HG02852 (cell line): ENCODE data around the gene CFAP251.

Experiments
- ATAC-seq: cut with Tn5 transposase; IDR thresholded peaks from one replicate; pipeline ENCODE4 v1.9.1; 2021; ENCODE audit warnings: mild to moderate bottlenecking, moderate library complexity; ENCODE audit not compliant: unreplicated experiment

Gene CFAP251

GRCh38 chr12:121996945-121997612, 78.7 kb downstream of the CFAP251 start:
- no peak for ATAC-seq

DNA sequence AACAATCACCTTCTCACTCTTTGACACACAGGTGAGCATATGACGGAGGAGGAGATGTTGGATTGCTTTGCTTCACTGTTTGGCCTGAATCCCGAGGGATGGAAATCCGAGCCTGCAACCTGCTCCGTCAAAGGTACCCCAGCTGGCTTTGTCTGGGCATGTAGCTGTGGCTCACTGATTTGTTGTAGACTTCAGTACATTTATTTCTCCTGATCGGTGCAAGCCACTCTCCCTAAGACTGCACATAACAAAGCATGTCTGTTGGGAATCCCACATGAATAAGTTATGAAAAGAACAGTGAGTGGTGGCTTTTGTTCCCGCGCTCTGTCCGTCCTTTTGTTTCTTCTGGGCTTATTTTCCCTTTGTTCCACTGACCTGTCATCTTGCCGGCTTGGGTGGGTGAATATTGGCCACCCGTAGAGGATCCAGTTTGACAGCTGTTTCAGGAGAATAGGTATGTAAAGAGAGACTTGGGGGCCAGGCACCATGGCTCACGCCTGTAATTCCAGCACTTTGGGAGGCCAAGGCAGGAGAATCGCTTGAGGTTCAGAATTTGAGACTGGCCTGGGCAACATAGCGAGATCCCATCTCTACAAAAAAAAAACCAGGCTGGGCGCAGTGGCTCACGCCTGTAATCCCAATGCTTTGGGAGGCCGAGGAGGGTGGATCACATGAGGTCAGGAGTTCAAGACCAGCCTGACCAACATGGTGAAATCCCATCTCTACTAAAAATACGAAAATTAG, 83.2 kb downstream of the CFAP251 start:
- ATAC-seq: no peak

- no peak for ATAC-seq
Measured at GRCh38 chr12:122003651-122004611, 85.5 kb downstream of the CFAP251 start.

GRCh38 chr12:122004633-122005071, 86.3 kb downstream of the CFAP251 start:
- ATAC-seq: no peak

DNA sequence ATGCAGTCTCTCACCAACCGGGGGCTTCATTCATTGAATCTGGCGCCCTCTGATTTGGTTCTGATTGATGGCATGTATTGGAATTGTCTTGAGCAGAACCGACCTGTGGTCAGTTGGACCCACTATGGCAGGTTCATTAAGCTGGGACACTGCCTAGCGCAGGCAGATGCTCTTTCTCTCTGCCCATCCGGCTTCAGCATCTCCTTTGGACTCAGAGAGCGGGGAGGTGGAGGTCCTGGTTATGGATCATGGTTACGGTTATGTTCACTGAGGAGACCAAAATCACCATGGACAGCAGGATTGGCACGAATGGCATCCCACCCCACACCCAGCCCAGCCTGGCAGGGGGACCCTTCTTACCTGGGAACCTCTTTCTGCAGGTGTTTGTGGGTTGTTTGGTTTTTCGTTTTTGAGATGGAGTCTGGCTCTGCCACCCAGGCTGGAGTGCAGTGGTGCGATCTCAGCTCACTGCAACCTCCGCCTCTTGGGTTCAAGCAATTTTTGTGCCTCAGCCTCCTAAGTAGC, 86.9 kb downstream of the CFAP251 start:
- no peak for ATAC-seq

DNA sequence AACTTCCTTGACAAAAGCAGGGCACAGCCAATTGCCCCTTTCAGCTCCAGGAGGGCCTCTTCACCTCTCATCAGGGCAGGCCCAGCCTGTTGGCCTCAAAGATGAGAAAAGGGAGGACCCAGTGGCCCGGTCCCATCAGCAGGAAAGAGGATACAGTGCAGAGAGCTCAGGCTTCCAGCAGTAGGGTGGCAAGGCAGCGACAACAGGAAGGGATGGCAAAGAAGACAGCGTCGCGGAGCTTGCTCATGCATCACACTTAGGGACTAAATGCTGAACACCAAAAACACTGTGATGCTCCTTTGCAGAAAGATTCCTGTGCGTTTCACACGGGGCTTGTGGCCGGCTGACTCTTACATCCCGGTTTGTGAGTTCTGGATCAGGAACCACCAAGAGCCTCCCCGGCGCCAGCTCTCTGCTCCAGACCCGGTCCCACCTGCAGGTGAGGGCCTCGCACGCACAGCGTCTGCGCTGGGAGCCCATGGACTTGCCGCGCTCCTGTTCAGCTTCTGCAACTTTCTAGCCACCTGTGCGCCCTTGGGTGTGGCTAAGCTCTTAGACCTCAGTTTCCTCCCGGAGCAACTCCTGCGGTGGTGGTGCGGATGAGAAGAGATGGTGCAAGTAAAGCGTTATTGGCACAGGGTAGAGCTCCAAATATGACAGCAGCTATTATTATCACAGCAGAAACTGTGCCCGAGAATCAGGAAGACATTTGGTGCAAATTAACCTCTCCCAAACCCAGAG, 88.0 kb downstream of the CFAP251 start:
- no peak for ATAC-seq

GRCh38 chr12:122009741-122010140, 91.3 kb downstream of the CFAP251 start:
- ATAC-seq: no peak

DNA sequence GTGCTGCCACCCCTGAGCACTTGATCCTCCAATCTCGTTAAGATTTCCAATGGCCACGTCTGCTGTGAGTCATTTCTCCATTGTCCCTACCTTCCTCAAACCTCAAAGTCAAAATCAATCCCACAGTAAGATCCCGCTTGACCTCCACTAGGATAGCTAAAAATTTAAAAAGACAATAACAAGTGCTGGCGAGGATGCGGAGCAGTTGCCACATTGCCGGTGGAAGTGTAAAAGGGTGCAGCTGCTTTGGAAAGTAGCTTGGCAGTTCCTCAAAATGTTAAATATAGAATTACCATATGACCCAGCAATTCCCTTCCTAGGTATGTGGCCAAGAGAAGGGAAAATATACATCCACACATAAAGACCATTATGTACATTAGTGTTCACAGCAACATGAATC, 93.8 kb downstream of the CFAP251 start:
- no peak for ATAC-seq

DNA sequence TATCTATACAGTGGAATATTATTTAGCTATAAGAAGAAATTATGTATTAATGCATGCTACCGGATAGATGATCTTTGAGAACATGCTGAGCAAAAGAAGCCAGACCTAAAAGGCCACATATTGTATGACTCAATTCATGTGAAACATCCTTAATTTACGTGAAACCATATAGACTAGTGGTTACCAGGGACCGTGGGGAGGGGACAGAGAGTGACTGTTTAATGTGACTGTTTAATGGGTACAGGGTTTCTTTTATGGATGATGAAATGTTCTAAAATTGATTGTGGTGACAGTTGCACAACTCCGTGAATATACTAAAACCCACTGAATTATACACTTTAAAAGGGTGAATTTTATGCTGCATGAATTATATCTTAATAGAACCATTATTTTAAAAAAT, 94.7 kb downstream of the CFAP251 start:
- ATAC-seq: no peak

- no peak for ATAC-seq
Measured at GRCh38 chr12:122013791-122014590, 95.6 kb downstream of the CFAP251 start.

DNA sequence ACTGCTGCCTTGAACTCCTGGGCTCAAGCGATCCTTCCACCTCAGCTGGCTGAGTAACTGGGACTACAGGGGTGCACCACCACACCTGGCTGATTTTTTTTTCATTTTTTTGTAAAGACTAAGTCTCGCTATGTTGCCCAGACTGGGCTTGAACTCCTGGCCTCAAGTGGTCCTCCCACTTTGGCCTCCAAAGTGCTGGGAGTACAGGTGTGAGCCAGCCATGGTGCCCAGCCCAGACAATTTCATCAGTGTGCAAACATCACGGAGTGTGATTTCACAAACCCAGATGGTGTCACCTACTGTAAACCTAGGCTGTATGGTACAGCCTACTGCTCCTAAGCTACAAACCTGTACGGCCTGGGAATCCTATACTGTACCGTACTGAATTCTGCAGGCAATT, 96.4 kb downstream of the CFAP251 start:
- no peak for ATAC-seq

DNA sequence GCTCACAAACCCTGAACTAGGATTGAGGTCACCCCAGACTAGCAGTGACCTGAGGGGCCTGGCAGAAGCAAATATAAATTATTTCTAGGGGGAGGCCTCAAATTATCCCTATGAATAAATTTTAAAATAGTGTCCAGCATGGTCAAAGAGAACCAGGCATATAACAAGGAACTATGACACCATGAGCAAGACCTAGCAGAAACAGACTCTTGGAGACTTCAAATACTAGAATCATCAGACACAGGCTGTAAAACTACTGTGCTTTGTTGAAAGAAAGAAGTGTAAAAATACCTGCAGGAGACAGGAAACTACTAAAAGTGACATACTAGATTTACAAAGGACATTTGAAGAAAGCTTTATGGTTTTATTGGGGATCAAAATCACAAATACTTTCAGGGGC, 100.1 kb downstream of the CFAP251 start:
- ATAC-seq: no peak

- ATAC-seq: no peak
Measured at GRCh38 chr12:122018937-122019336, 100.5 kb downstream of the CFAP251 start.

GRCh38 chr12:122020795-122021192, 102.4 kb downstream of the CFAP251 start:
- no peak for ATAC-seq

GRCh38 chr12:122021193-122021821, 102.9 kb downstream of the CFAP251 start:
- no peak for ATAC-seq

GRCh38 chr12:122021822-122022392, 103.5 kb downstream of the CFAP251 start, which contains the start of gene BCL7A:
Gene BCL7A, plus strand, starts transcription at chr12:122021884. Its CDS starts 208 bp downstream, at chr12:122022092.
- ATAC-seq: no peak

- no peak for ATAC-seq
Measured at GRCh38 chr12:122022393-122023338, 104.3 kb downstream of the CFAP251 start.
